Progenitor cell of endocrine pancreas (in vitro differentiated cells): Measurements from ENCODE around the gene NLRP6. TPM values are rescaled to one million over a fixed set of nuclear protein-coding genes. Genes with fewer than 3 reads are reported as not detected.

Experiments
- DNase-seq: peaks from one replicate; pipeline ENCODE4 v3.0.0; 2021; ENCODE audit warnings: low spot score; ENCODE audit not compliant: unreplicated experiment
- H3K27ac Mint-ChIP-seq: 2 replicates; pipeline ENCODE4 v1.8.0; 2021; ENCODE audit warnings: mild to moderate bottlenecking, moderate library complexity, mixed read lengths
- H3K27me3 Mint-ChIP-seq: 2 replicates; pipeline ENCODE4 v1.8.0; 2021; ENCODE audit warnings: mixed read lengths
- H3K36me3 Mint-ChIP-seq: 2 replicates; pipeline ENCODE4 v1.8.0; 2022; ENCODE audit warnings: mixed read lengths; ENCODE audit not compliant: insufficient read depth
- H3K4me1 Mint-ChIP-seq: 2 replicates; pipeline ENCODE4 v1.8.0; 2021; ENCODE audit warnings: low read depth, mixed read lengths
- H3K4me3 Mint-ChIP-seq: 2 replicates; pipeline ENCODE4 v1.8.0; 2021; ENCODE audit warnings: low read depth, mild to moderate bottlenecking, moderate library complexity, mixed read lengths
- H3K9me3 Mint-ChIP-seq: 2 replicates; pipeline ENCODE4 v1.8.0; 2021; ENCODE audit warnings: low read depth, mixed read lengths
- CTCF ChIP-seq: fragments of 200-600 bp; sonication (generic); IDR thresholded peaks from one replicate; pipeline ENCODE4 v1.5.0; 2021; ENCODE audit warnings: antibody characterized with exemption, mild to moderate bottlenecking; ENCODE audit not compliant: unreplicated experiment
- total RNA-seq: library from RNA; stranded (reverse); gene quantifications from 2 replicates; pipeline ENCODE4 v1.2.1, GENCODE V29; 2021

NLRP6 gene
- total RNA-seq, 1 donor from 2014 or later = not detected

GRCh38 chr11:297586-298405 lies 19.6 kb downstream of the NLRP6 start:
- DNase-seq = no peak
- Mint-ChIP-seq H3K4me1 (peaks cover 9% of the 10 kb centered on the region), H3K9me3 (no peaks in the 10 kb centered on the region), H3K27me3 (peaks cover 13% of the 10 kb centered on the region), H3K36me3 (no peaks in the 10 kb centered on the region), H3K4me3 (no peak overlapping the region), H3K27ac (no peak overlapping the region)
- no peak for TF ChIP-seq CTCF

GRCh38 chr11:298406-299065 lies 20.3 kb downstream of the NLRP6 start:
- peaks cover 9% of the 10 kb centered on the region for H3K4me1 Mint-ChIP-seq
- H3K27ac Mint-ChIP-seq = no peak overlapping the region
- no peaks in the 10 kb centered on the region for H3K9me3 Mint-ChIP-seq
- no peak overlapping the region for H3K4me3 Mint-ChIP-seq
- no peak for TF ChIP-seq CTCF
- no peak for DNase-seq
- no peaks in the 10 kb centered on the region for H3K36me3 Mint-ChIP-seq
- peaks cover 13% of the 10 kb centered on the region for H3K27me3 Mint-ChIP-seq

GRCh38 chr11:299081-299891 lies 21.1 kb downstream of the NLRP6 start, which contains the start of gene IFITM5:
Gene IFITM5, minus strand, starts transcription at chr11:299526. Its CDS starts 36 bp downstream, at chr11:299490.
- Mint-ChIP-seq H3K4me3 (no peak within 1 kb of the TSS), H3K27me3 (peaks cover 13% of the 10 kb centered on the region), H3K9me3 (no peaks in the 10 kb centered on the region), H3K36me3 (no peaks in the 10 kb centered on the region), H3K4me1 (peaks cover 9% of the 10 kb centered on the region), H3K27ac (no peak within 1 kb of the TSS)
- DNase-seq = no peak
- no peak for TF ChIP-seq CTCF

- Mint-ChIP-seq H3K27ac (no peak overlapping the region), H3K4me1 (peaks cover 12% of the 10 kb centered on the region), H3K36me3 (no peaks in the 10 kb centered on the region), H3K4me3 (no peak overlapping the region), H3K9me3 (no peaks in the 10 kb centered on the region), H3K27me3 (peaks cover 13% of the 10 kb centered on the region)
- peak; percentile 32 for TF ChIP-seq CTCF
- no peak for DNase-seq
Measured at GRCh38 chr11:299951-300735, 21.9 kb downstream of the NLRP6 start.
